HG03064 (cell line): Measurements from ENCODE around the gene RPA1.

Source experiments
- ATAC-seq: cut with Tn5 transposase; IDR thresholded peaks from one replicate; pipeline ENCODE4 v1.9.1; 2021; ENCODE audit warnings: low read depth; ENCODE audit not compliant: unreplicated experiment

RPA1 gene

GRCh38 chr17:1906662-1907101, 76.9 kb downstream of the RPA1 start:
- no peak for ATAC-seq

GRCh38 chr17:1907216-1907631, 77.4 kb downstream of the RPA1 start:
- ATAC-seq = no peak

DNA sequence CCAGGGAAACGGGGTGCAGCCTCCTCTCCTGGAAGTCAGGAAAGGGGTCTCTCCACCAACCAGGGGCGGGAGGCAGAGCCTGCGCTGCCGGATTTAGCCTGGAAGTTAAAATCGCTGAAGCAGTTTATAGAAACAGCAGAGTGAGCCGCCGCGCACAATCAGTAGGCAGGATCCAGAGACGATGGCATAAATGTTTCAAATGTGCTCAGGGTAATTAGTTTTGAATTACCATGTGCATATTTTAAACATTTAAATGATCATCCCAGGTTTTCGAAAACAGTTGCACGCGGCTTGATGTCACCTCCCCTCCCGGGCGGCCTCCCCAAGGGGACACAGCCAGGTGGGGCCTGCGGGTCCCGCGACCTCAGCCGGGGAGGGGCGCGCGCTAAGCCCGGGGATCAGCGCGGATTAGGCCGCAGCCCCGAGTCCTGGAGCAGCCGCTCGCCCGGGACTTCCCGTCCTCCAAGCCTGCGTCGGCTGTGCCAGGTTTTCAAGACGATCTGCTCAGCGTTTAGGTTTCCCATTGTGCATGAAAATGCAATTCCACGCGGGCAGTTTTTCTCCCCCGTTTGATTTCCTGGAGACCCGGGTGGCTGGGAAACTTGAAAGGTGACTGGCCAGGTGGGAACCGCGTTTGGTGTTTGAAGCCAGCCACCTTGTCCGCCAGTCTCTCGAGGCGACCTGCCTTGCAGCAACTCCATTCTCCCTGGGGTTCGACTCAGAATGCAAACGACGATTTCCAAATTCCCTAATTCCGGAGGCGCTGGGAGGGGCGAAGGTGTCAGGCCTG, 78.3 kb downstream of the RPA1 start:
- no peak for ATAC-seq

- ATAC-seq = no peak
Observed at GRCh38 chr17:1908699-1909309, 79.0 kb downstream of the RPA1 start.

- no peak for ATAC-seq
Observed at GRCh38 chr17:1909985-1910384, 80.2 kb downstream of the RPA1 start.

- ATAC-seq = no peak
Observed at GRCh38 chr17:1912146-1912545, 82.3 kb downstream of the RPA1 start.

GRCh38 chr17:1913702-1914101, 83.9 kb downstream of the RPA1 start:
- no peak for ATAC-seq

- ATAC-seq = no peak
Observed at GRCh38 chr17:1914661-1915083, 84.9 kb downstream of the RPA1 start.

DNA sequence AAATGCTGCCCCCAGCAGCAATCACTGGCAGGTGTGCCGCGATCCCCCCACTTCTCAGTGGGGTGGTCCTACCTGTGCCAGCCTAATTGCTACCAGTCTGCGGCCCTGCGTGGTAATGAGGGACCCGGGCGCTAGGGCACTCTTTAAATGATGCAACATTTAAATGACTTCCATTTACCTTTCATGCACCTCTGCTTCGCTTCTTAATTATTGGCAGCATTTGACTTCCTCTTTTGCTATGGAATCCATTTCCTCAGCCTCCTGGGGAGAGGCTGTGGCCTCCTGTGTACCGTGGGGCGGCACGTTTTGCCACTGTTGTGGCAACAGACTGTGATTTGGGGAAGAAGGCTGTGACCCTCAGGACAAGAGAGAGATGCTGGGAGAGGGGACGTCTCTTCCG, 86.1 kb downstream of the RPA1 start:
- ATAC-seq = no peak

DNA sequence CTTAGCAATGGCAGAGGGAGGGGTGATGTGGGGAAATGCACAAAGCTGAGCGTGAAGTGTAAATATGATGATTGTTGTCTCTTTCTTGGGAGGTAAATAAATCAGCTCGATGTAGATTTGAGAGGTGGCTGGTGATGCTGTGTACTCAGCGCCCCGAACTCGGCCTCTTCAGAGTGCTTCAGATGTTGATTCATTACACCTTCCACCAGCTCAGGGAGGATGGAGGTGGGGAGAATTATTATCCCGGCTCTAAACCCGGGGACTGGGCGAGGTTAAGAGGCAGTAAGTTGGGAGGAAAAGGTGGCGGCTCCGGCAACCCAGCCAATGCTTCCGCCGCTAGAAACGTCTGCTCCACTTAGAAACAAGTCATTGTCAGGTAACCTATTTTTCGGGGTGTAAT, 86.5 kb downstream of the RPA1 start:
- no peak for ATAC-seq

GRCh38 chr17:1916963-1917715, 87.3 kb downstream of the RPA1 start:
- no peak for ATAC-seq

- no peak for ATAC-seq
Observed at GRCh38 chr17:1918346-1919162, 88.7 kb downstream of the RPA1 start.

DNA sequence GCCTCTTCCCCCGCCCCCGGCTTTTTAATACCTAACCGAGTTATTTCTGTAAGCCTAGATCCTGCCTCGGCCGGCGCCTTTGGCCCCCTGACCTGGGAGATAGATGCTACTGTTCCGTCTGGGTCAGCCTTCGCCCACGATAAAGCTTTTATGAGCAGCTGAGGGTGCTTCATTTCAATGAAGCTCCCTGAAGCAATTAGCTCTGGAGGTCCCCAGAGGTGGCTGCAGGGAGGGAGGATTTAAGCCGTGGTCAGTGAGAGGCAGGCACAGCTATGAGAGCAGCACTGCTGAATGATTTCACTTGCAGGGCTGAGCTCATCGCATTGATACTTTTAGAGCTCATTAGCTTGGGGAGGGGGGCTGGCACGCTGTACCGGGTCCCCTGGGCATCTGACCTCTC, 89.4 kb downstream of the RPA1 start:
- ATAC-seq = no peak

GRCh38 chr17:1920948-1921351, 91.1 kb downstream of the RPA1 start:
- ATAC-seq = no peak

GRCh38 chr17:1928976-1929375, 99.2 kb downstream of the RPA1 start:
- ATAC-seq = no peak

GRCh38 chr17:1930337-1930645, 100.5 kb downstream of the RPA1 start:
- ATAC-seq = no peak

DNA sequence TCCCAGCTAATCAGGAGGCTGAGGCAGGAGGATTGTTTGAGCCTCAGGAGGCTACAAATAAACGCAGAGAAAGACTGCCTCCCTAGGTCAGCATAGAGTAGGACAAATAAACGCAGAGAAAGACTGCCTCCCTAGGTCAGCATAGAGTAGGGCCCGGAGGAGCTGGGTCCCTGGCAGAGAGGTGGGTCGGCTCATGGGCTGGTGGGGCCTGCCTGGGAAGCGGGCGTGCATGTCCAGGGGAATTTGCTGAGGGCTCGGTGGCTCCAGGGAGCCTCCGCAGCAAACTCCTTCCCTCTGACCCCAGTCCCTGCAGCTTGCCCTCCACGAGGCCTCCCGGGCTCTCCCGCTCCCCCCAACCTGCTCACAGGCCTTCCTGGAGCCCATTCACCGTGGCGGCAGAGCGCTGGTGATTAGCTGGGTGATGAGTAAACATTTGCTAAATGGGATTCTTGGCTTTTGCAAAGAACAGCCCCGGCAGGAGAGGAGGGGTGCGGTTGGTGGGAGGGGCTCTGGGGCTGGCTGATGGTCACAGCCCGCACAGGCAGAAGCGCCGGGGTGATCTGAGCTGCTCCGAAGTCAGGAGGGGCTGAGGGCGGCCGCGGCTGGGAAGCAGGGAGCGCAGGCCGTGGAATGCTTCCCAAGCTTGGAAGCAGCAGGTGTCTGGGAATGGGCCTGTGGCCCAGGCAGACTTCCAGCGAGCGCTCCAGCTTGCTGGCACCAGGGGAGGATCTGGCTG, 102.2 kb downstream of the RPA1 start:
- ATAC-seq = no peak

DNA sequence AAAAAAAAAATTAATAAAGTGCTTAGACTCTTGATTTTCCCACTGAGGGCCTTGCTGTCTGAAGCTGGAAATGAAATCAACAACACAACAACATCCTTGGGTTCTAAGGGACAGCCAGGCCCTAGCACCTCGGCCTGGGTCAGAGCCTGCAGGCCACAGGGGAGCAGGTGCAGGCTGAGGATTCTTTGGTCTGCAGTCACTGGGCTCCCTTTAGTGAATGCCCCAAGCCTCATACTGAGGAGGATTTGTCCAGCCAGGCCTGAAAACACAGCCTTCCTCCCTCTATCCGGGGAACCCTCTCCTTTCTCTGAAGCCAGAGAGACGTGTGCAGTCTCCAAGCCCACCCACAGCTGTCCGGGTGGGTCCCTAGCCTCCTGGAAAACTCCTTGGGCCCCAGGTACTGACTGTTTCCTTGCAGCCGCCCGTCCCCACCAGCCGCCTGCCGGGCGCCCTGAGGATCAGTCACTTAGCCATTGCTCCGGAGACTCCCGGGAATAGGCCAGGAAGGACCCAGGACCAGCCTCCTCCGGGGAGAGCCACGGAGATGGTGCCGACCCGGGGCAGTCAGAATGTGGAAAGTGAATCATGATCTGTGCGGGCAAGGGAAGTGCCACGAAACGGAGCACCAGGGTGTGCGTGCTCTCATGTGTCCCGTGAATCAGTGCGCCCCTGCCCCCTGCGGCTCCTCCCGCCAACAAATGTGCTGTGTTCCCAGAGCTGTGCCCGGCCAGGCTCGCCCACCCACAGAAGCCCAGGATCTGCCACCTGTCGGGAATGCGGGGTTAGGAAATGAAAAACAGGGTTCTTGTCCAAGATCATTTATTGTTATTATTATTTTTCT, 104.3 kb downstream of the RPA1 start:
- no peak for ATAC-seq

DNA sequence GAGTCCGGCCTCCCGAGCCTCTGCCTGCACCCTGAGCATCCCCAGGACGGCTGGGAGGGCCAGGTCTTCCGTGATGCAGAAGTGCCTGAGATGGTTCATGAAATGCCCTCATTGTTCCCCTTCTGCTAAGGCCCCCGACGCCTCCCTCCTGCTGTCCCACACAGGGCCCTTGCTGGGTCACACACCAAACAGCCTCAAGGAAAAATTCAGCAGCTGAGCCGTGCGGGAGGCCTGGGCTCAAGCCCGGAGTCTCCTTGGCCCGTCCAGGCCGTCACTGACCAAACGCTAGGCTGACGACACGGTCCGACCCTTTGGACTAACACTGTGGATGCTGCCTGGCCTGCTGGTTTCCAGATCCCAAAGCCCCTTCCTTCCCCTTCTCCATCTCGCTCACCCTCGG, 105.1 kb downstream of the RPA1 start:
- no peak for ATAC-seq
